ENCODE results near the gene WNT7A. TPM values are rescaled to one million over a fixed set of nuclear protein-coding genes. Genes with fewer than 3 reads are reported as not detected.

Gene WNT7A
- total and polyA plus RNA-seq, 4 donors, result 1.7 to 4.8 (median 2.0) TPM

DNA sequence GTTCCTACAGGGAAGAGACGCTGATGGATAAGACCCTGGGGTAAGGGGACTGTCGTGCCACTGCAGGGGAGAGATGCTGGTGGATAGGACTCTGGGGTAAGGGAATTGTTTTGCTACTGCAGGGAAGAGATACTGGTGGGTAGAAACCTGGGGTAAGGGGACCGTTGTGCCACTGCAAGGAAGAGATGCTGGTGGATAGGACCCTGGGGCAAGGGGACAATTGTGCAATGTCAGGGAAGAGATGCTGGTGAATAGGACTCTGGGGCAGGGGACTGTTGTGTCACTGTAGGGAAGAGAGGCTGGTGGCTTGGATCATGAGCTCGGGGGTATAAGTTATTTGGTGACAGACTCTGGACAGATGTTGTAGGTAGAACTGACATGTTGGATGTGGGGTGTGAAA lies 37.6 kb downstream of the WNT7A start:
- H3K9me3 ChIP-seq (ENCODE audit: control insufficient read depth in 4 of 4, insufficient read depth in 3 of 4, low read length in 3 of 4), result no peaks in the 10 kb centered on the region
- no peaks in the 10 kb centered on the region for H3K4me1 ChIP-seq (ENCODE audit: control insufficient read depth in 5 of 5, insufficient read depth in 5 of 5, low read length in 5 of 5)
- ATAC-seq (ENCODE audit: insufficient read depth, low FRiP score) (no peak), DNase-seq (no peak)
- TF ChIP-seq, protein P1, sequence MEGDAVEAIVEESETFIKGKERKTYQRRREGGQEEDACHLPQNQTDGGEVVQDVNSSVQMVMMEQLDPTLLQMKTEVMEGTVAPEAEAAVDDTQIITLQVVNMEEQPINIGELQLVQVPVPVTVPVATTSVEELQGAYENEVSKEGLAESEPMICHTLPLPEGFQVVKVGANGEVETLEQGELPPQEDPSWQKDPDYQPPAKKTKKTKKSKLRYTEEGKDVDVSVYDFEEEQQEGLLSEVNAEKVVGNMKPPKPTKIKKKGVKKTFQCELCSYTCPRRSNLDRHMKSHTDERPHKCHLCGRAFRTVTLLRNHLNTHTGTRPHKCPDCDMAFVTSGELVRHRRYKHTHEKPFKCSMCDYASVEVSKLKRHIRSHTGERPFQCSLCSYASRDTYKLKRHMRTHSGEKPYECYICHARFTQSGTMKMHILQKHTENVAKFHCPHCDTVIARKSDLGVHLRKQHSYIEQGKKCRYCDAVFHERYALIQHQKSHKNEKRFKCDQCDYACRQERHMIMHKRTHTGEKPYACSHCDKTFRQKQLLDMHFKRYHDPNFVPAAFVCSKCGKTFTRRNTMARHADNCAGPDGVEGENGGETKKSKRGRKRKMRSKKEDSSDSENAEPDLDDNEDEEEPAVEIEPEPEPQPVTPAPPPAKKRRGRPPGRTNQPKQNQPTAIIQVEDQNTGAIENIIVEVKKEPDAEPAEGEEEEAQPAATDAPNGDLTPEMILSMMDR (IDR thresholded peaks at IDR 0.05; ENCODE audit: control extremely low read depth, extremely low read depth), result no peak
- no peak overlapping the region for H3K9ac ChIP-seq (ENCODE audit: insufficient read depth in 1 of 2, low read length in 2 of 2)
- H3K36me3 ChIP-seq (ENCODE audit: control insufficient read depth in 4 of 4, insufficient read depth in 4 of 4, low read length in 4 of 4), result no peaks in the 10 kb centered on the region
- no peaks in the 10 kb centered on the region for H3K27me3 ChIP-seq (ENCODE audit: control insufficient read depth in 3 of 3, insufficient read depth in 3 of 3, low read length in 2 of 3)
- no peak overlapping the region for H3K4me3 ChIP-seq
- 79 to 88% methylated on average over 4 of the region's 4 CpGs for WGBS, 2 donors
- H3K27ac ChIP-seq (ENCODE audit: low read depth in 1 of 2, low read length in 1 of 2), result no peak overlapping the region

GRCh38 chr3:13841826-13842225 lies 38.0 kb downstream of the WNT7A start:
- WGBS, 2 donors, result 72 to 83% methylated on average over 4 of the region's 4 CpGs

DNA sequence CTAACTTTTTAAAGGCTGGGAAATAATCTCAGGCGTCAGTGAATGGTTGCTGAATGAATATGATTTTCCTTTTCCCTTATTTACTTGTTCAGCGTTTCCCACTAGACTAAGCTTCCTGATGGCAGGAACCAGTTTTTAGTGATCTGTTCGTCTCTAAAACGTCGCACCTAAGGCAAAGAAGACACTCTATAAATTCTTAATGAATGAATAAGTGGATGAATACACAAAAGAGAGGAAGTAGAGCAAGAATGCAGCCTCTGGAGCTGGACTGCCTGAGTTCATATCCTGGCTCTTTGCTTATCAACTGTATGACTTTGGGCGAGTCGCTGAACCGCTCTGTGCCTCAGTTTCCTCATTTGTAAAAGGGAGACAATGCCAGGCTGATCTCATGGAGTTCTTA lies 38.7 kb downstream of the WNT7A start:
- 62 to 74% methylated on average over 8 of the region's 8 CpGs for WGBS, 2 donors
- no peaks in the 10 kb centered on the region for H3K4me1 ChIP-seq (ENCODE audit: control insufficient read depth in 5 of 5, insufficient read depth in 5 of 5, low read length in 5 of 5)
- peaks cover 0 to 3% (median 0%) of the 10 kb centered on the region in 4 donors for H3K9me3 ChIP-seq (ENCODE audit: control insufficient read depth in 4 of 4, insufficient read depth in 3 of 4, low read length in 3 of 4)
- H3K36me3 ChIP-seq (ENCODE audit: control insufficient read depth in 4 of 4, insufficient read depth in 4 of 4, low read length in 4 of 4), result no peaks in the 10 kb centered on the region
- no peak overlapping the region for H3K27ac ChIP-seq (ENCODE audit: low read depth in 1 of 2, low read length in 1 of 2)
- H3K27me3 ChIP-seq (ENCODE audit: control insufficient read depth in 3 of 3, insufficient read depth in 3 of 3, low read length in 2 of 3), result no peaks in the 10 kb centered on the region
- no peak overlapping the region for H3K9ac ChIP-seq (ENCODE audit: insufficient read depth in 1 of 2, low read length in 2 of 2)
- H3K4me3 ChIP-seq, result no peak overlapping the region
- TF ChIP-seq, protein P1 (IDR thresholded peaks at IDR 0.05; ENCODE audit: control extremely low read depth, extremely low read depth), result no peak
- DNase-seq, result no peak
- ATAC-seq (ENCODE audit: insufficient read depth, low FRiP score), result no peak

More at GRCh38 chr3:13841826-13842225, 38.0 kb downstream of the WNT7A start:
- TF ChIP-seq, protein P1 (IDR thresholded peaks at IDR 0.05; ENCODE audit: control extremely low read depth, extremely low read depth), result no peak
- no peak for ATAC-seq (ENCODE audit: insufficient read depth, low FRiP score)
- H3K9me3 ChIP-seq (ENCODE audit: control insufficient read depth in 4 of 4, insufficient read depth in 3 of 4, low read length in 3 of 4), result peaks cover 0 to 2% (median 0%) of the 10 kb centered on the region in 4 donors
- no peak overlapping the region for H3K9ac ChIP-seq (ENCODE audit: insufficient read depth in 1 of 2, low read length in 2 of 2)
- no peaks in the 10 kb centered on the region for H3K36me3 ChIP-seq (ENCODE audit: control insufficient read depth in 4 of 4, insufficient read depth in 4 of 4, low read length in 4 of 4)
- H3K4me1 ChIP-seq (ENCODE audit: control insufficient read depth in 5 of 5, insufficient read depth in 5 of 5, low read length in 5 of 5), result no peaks in the 10 kb centered on the region
- no peak for DNase-seq
- no peak overlapping the region for H3K4me3 ChIP-seq
- H3K27ac ChIP-seq (ENCODE audit: low read depth in 1 of 2, low read length in 1 of 2), result no peak overlapping the region
- no peaks in the 10 kb centered on the region for H3K27me3 ChIP-seq (ENCODE audit: control insufficient read depth in 3 of 3, insufficient read depth in 3 of 3, low read length in 2 of 3)

DNA sequence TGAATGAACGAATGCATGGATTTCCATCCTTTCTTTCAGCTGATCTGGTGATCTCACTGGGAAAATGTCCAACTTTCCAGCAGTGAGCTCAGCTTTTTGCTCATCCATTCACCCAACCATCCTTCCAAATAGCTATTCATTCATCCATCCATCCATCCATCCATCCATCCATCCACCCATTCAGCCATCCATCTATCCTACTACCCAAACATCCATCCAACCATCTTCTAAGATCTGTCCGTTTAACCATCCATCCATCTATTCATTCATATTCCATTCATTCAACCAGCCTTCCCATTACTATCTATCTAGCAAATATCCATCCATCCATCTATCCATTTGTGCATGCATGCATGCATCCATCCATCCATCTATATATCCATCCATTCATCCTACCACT lies 39.4 kb downstream of the WNT7A start:
- H3K9ac ChIP-seq (ENCODE audit: insufficient read depth in 1 of 2, low read length in 2 of 2), result no peak overlapping the region
- peaks cover 0 to 3% (median 0%) of the 10 kb centered on the region in 4 donors for H3K9me3 ChIP-seq (ENCODE audit: control insufficient read depth in 4 of 4, insufficient read depth in 3 of 4, low read length in 3 of 4)
- ATAC-seq (ENCODE audit: insufficient read depth, low FRiP score) (no peak), DNase-seq (no peak)
- H3K4me1 ChIP-seq (ENCODE audit: control insufficient read depth in 5 of 5, insufficient read depth in 5 of 5, low read length in 5 of 5), result no peaks in the 10 kb centered on the region
- H3K36me3 ChIP-seq (ENCODE audit: control insufficient read depth in 4 of 4, insufficient read depth in 4 of 4, low read length in 4 of 4), result no peaks in the 10 kb centered on the region
- TF ChIP-seq, protein P1 (IDR thresholded peaks at IDR 0.05; ENCODE audit: control extremely low read depth, extremely low read depth), result no peak
- H3K27me3 ChIP-seq (ENCODE audit: control insufficient read depth in 3 of 3, insufficient read depth in 3 of 3, low read length in 2 of 3), result no peaks in the 10 kb centered on the region
- no peak overlapping the region for H3K27ac ChIP-seq (ENCODE audit: low read depth in 1 of 2, low read length in 1 of 2)
- no peak overlapping the region for H3K4me3 ChIP-seq
- WGBS, 2 donors, result 85 to 89% methylated on average over 2 of the region's 2 CpGs
